HG02798 (cell line): ENCODE data around the gene NACC2.

Source experiments
- ATAC-seq: cut with Tn5 transposase; IDR thresholded peaks from one replicate; pipeline ENCODE4 v1.9.1; 2021; ENCODE audit warnings: mild to moderate bottlenecking; ENCODE audit not compliant: unreplicated experiment, poor library complexity

NACC2 gene

DNA sequence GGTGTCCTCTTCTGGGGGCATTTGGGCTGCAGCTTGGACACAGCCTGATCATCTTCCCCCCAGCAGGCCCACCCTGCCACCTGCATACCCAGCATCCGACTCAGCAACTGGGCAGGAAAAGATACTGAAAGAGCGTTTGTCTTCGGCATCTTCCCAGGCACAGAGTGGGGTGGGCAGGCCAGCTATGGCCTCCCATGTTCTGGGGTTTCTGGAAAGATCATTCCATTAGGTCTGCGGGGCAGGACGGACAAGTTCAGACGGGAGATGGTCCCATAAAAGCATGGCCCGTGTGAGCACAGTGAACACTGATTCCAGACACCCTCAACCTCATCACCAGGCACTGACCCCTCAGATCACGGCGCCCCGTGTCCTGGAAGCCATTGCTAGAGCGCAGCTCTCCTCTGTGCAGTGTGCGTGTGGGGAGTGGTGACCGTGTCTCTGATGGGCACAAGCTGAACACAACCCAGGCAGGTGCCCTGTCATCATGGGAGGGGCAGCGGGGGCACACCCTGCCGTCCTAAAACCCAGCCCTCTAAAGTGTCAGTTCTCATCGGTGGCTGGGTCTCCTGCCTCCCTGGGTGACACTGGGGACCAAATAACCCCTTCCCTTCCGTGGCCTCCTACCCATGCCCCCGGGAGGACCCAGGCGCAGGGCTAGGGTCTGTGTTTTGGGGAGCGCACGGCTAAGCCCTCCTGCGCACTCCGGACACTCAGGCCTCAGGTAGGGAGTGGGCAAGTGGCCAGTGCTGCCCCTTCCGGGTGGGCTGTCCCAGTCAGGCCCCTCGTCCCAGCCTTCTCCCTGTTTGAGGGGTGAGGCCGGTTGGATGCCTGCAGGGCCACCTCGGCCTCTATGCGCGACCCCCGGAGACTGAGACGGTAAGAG, 36.8 kb upstream of the NACC2 start:
- no peak for ATAC-seq

DNA sequence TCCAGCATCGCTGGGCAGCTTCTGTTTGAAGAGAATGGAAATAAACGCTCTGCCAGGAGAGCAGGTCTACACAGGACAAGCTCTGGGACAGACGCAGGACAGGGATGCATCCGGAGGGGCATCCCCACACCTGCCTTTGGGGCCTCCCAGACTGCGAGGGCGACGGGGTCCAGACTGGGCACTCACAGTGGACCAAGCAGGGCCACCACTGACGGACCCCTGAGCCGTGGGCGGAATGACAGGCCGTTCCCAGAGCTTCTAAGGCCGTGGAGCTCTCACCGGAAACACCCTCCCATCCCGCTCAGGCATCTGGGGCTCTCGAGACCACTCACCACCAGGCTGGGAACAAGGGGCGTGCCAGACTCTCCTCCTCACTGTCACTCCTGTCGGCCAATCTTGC, 34.1 kb upstream of the NACC2 start:
- no peak for ATAC-seq

DNA sequence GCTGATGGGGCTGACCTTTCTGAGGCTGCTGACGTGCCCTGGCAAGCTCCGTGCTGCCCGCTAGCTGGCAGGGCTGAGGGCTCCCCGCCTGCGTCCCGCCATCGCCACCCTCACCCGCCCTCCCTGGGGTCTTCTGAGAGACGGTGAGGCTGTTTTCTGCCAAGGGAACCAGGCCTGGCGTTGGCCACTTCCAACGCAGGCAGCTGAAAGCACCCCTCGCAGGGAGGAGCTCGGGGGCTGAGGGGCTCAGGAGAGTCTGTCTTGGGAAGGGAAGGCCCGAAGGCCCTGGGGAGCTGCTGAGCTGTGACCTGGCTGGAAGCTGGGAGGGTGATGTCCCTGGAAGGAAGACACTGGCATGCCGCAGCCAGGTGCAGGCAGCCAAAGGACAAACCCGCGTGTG, 33.3 kb upstream of the NACC2 start:
- no peak for ATAC-seq

DNA sequence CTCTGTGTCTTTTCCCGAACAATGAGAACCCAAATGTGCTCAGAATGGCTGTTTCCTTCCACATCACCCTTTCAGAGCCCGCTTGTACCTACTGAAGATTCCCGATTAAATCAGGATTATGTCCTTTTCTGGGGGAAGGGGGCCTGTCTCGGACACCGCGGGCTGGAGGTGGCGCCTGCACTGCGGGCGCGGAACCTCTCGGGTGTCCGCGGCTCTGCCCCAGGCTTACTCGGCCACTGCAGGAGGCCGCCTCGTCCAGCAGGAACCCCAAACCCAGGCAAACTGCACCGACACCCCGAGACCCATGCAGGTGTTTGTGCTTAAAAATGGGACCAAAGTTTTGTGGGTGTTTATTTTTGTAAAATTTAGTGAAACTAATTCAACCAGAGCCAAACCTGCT, 32.2 kb upstream of the NACC2 start:
- no peak for ATAC-seq

DNA sequence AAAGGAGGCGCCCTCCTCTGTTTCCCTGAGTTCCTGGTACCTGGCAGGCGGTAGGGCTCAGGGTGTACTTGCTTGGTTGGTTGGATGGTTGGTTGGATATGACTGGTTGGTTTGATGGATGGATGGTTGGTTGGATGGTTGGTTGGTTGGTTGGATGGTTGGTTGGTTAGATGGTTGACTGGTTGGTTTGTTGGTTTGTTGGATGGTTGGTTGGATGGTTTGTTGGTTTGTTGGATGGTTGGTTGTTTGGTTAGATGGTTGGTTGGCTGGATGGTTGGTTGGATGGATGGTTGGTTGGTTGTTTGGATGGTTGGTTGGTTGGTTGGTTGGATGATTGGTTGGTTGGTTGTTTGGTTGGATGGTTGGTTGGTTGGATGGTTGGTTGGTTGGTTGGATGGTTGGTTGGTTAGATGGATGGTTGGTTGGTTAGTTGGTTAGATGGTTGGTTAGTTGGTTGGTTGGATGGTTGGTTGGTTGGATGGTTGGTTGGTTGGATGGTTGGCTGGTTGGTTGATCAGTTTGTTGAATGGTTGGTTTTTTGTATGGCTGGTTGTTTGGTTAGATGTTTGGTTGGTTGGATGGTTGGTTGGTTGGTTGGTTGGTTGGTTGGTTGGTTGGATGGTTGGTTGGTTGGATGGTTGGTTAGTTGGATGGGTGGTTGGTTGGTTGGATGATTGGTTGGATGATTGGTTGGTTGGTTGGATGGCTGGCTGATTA, 30.0 kb upstream of the NACC2 start:
- no peak for ATAC-seq

DNA sequence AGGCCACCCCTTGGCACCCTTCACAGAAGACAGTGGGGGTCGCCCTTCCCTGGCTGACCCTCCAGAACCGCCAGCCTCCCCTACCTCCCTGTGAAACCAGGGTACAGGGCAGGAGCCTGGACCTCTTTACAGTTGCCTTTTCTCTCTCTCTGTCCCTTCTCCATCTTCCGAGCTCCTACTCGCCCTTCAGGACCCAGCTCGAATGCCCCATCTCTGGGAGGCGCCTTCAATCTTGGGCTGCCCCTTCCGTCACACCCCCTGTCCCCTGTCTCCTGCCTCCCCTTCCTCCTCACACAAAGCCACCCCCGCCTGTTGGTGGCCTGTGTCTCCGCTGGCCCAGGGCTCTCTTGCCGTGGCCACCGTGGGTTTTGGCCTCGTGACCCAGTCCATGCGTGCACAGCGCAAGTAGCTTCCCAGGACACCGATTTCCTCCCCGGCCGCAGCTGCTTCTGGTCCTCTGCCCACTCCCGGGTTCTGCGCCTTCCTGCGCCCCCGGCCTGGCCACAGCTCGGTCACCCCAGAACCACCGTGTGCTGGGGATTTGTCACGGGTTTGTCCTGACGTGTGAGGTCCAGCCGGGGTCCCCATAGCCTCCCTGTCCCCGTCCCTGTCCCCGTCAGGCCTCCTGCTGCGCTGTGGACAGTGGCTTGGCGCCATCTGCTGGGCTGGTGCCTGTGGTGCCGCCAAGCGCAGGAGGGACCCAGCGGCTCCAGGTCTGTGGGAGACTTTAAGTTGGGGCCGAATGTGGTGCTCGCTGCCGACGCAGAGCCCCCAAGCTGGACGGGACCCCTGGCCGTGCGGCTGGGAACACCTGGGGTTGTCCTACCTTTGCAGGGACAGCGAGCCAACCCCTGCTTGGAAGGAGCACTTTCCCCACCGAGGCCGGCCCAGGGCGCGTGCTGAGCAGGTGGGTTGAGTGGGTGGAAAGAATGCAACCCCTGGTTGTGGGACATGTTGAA, 27.6 kb upstream of the NACC2 start:
- no peak for ATAC-seq

DNA sequence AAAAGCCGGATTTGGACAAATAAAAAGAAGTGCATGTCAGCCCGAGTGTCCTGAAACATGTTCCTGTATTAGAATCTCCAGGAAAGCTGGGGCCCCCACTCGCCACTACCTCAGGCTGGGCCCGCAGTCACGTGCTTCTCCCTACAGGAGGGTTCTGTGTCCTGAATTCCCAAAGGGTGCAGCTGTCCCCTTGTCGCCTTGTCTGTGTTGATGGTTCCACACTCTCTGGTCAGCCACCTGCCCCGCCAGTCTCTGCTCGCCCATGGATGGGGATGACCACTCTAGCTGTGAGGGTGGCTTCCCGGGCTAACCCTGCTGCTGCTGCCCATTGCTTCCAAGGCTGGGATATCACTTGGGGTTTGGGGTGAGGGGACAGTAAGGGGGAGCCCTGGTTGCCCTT, 26.7 kb upstream of the NACC2 start:
- no peak for ATAC-seq

DNA sequence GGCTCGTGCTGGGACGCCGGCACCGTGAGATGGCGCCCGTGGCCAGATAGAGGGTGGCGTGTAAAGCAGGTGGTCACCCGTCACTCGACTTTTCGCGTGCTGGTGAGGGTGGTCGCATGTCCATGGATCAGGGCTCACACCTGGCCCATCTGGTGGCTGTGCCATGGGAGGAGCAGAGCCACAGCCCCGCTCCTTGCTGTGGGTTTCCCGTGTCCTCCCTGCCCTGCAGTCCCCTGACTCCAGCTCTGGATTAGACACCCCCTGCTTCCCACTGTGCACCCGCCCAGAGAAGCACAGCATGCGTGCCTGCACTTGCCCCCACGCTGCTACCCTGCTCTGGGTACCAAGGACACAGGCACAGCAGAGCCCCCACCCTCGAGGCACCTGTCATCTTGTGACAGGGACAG, 25.4 kb upstream of the NACC2 start:
- no peak for ATAC-seq

DNA sequence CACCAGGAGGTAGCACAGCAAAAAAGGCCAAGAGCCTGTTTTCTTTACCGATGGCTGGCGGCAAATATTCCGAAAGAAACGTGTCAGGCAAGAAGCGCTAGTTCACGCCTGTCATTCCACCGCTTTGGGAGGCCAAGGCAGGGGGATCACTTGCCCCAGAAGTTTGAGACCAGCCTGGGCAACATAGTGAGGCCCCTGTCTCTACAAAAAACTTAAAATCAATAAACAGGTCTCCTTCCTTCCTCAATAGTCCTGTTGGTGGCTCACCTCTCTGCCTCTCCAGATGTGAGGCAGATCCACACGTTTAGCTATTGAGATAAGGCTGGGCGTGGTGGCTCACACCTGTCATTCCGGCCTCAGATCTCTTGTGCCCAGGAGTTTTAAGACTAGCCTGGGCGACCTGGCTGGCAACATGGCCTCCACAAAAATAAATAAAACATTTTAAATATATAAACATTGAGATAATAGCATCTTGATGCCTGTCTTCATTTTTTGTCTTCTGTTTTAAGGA, 24.8 kb upstream of the NACC2 start:
- ATAC-seq, result no peak

DNA sequence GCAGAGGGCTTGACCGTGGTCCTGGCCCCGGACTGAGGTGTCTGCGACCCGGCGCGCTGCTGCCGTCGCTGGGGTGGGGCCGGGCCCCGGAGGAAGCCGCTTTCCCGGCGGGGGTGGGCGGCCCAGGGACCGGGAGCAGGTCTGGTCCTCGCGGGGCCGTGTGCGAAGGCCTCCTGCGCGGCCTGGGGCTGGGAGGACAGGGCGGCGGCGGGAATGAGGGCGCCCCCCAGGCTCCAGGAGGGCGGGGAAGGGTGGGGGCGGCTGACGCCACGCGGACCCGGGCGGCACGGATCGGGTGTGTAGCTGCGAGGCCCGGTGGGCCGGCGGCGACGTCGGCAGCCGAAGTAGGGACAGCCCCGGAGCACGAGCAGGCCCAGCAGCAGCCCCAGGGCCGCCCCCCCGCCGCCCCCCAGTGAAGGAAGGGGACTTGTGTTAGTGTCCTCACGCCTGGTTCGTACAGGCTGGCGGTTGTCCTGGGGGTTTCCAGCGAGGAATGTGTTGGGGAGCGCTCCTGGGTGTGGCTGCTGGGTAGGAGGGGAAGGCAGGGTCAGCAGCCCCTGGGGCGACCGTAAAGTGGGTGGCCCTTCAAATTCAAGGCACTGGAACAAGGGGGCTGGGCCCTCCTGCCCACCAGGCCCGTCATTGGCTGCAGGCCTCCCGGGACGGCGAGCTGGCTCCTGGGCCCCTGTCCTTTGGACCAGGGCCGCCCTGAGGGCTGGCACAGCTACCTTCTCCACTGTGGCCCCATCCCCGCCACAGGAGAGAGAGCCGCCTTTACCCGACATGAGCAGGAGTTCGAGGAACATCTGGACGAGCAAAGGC, 24.2 kb upstream of the NACC2 start:
- no peak for ATAC-seq

DNA sequence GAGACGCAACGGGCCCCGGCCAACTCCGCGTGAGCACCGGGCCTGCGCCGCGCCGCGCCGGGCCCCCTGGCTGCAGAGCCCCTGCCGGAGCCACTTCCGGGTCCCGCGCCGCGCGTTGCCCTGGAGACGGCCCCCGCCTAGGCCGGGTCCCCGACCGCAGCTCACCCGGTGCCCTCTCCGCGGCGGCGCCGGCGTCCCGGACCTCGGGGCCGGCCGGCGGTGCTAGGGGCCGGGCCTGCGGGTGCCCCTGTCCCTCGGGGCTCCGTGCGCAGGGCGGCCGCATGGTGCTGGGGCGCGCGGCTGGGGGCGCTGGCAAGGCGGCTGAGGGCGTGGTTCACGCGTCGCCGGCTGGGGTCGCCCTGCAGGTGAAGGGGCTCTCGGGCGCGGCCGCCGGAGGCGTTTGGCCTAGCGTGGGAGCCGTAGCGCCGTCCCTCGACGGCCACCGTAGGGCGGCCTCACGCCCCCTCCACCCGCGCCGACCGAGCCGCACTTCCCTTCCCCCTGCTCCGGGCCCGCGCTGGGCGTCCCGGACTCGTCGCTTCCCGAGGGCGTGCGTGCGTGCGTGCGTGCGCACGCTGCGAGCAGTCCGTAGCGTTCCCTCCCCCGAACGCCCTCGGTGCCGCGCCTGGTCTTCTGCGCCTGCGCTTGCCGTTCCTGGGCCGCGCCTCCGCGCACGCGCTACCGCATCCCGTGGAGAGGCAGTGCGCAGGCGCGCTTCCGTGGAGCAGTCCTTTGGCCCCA, 23.4 kb upstream of the NACC2 start, which contains the start of gene TMEM250:
TSS of gene TMEM250 (minus strand) at position 556 of the 741 bp plus-strand sequence. CDS start 1,975 bp downstream, outside the sequence.
- ATAC-seq, result peak; percentile 85

DNA sequence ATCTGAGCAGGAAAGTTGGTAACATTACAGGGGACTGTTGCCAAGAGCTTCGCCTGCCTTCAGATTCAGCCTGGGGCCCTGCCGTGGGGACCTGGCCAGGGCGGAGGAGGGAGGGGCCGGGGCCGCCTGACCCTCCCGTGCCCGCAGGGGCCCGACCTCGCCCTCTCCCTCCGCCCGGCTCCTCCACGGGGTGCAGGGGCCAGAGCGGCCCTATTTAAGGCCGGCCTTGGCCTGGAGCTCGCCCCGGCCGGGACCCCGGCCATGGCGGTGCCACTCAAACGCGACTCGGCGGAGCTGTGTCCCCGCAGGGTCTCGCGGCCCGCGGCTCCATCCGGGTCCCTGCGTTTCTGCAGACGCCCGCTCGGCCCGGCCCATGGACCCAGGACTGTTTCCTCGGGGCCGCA, 22.8 kb upstream of the NACC2 start:
- ATAC-seq, result peak; percentile 7

DNA sequence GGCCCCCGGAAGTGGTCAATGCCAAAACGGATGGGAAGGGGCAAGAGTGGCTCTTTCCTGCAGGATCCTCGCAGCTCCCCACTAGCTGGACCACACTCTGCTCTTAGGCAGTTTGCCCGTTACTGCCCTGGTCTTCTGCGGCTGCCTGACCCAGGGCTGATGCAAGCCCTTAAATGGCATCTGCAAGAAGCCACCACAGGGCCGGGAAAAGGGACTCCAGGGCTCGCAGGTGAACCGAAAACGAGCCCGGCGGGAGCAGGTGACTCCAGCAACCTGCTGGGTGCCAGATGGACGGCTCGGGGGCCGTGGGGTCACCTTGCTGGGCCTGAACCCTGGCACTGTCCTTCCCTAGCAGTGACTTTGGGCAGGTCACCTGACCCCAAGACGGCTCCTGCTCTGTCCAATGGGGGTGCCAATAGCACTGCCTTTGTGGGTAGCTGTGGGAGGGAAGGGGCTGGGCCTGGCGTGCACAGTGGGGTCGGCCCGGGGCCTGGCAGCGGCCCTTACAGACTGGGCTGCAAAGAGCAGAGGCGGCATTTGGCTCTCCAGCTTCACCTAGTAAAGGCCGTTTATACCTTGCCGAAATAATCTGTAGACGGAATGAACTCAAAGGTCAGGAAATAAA, 22.3 kb upstream of the NACC2 start:
- ATAC-seq, result no peak

DNA sequence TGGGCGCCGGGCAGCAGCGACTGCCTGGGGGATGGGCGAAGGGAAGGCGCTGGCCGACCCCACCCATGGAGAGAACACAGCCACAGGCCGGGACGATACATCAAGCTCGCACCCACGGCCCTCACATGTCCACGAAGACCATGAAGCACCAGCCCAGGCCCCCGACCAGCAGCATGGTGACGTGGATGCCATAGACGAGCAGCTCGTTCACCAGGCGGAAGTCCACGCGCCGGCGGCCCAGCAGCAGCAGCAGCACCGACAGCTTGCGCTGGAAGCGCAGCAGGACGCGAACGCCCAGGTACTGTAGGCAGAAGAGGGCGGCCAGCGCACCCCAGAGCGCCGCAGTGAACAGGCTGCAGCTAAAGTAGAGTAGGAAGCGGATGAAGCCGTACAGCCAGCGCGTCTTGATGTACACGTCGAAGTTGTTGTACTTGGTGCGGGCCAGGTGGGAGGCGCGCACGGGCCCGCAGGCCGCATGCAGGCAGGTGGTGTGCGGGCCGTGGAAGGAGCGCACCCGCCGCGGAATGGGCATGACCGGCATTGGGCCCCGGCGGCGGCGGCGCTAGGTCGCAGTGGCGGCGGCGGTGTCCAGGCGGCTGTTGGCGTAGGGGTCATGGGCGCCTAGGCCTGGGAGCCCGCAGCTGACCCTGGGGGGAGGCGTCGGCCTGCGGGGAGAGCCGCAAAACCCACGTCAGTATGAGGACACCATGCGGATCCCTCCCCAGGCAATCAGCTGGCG, 21.4 kb upstream of the NACC2 start:
- ATAC-seq, result no peak

DNA sequence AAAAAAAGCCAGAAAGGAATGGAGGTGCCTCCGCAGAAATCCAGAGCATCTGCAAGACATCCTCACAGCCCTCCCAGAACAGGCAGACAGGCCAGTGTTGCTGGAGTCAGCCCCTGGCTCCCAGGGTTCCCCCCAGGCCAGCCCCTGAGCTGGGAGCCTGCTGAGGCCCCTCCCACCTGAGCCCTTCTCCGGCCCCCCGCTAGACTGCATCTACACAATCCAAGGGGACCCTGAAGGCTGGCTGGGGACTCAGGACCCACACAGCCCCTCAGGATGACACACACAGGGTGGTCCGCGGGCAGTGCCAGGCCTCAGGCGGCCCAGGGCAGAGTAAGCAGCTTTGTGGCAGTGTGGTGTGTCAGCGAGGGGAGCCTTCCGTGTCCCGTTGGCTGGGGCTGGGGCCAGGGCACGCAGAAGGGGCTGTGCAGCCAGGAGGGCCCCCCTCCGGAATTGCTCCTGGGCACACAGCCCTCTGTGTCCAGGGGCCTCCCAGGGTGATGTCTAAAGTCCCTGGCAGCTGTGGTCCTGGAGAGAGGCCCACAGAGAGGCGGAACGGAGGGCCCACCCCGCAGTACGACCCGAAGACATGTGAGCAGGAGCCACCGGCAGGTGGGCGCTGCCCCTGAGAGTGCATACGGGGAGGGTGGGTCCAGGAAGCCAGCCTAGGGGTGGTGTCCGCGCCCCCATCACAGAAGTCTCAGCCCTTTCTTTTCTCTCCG, 20.7 kb upstream of the NACC2 start:
- no peak for ATAC-seq

DNA sequence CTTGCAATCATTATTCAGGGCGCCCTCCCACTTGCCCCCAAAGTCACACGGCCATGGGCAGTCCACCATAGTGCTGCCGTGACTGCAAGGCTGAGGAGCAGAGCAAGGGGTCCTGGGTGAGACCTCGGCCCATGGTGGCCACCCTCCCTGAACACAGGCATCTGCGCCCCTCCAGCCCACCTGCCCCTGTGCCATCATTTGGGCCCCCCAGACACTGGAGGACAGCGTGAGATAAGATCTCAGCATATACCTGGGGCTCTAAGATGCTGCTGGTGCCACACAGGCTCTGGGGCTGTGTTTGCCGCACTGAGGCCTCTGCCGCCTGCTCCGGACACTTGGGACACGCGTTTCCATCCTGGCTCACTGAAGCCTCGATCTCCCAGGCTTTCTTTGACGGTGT, 20.1 kb upstream of the NACC2 start:
- ATAC-seq, result no peak

DNA sequence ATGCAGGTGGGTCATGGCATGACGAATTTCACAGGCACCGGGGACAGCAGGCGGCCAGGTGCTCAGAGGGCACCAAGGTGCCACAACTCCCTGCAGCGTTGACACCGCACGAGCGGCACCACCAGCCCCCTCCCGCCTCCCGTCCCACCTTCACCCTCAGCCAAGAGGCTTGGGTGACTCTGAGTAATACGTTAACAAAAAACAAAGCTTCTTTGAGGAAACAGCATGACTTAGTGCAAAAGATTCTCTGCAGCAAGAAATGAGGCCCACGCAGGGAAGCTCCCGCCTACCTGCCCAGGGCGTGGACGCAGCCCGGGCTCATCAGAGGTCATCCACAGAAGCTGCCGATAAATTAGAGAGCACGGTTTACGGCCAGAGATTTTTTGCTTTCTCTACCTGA, 19.5 kb upstream of the NACC2 start:
- ATAC-seq, result no peak
